Thymus (tissue), 11 donors: ENCODE measurements around the gene CACNA1E. TPM values are rescaled to one million over a fixed set of nuclear protein-coding genes. Genes with fewer than 3 reads are reported as not detected.

Experiments used
- DNase-seq, 9 donors: peaks; one replicate each; pipeline ENCODE4 v3.0.0-alpha.2; 2013; ENCODE audit warnings: low spot score in 9 of 9, low read depth in 6 of 9, missing footprints in 1 of 9
- H3K27ac ChIP-seq, 2 donors: one replicate each; pipeline ENCODE4 v1.5.1; 2013; ENCODE audit warnings: control low read depth in 1 of 2, low read depth in 1 of 2, low read length in 1 of 2, mild to moderate bottlenecking in 1 of 2, moderate library complexity in 1 of 2
- H3K27me3 ChIP-seq, 2 donors: one replicate each; pipeline ENCODE4 v1.5.1; 2013; ENCODE audit warnings: low read length in 1 of 2; ENCODE audit not compliant: control insufficient read depth in 2 of 2, insufficient read depth in 1 of 2
- H3K36me3 ChIP-seq, 2 donors: one replicate each; pipeline ENCODE4 v1.5.1; 2013; ENCODE audit warnings: low read length in 1 of 2, mild to moderate bottlenecking in 1 of 2, moderate library complexity in 1 of 2; ENCODE audit not compliant: control insufficient read depth in 2 of 2, insufficient read depth in 2 of 2
- H3K4me1 ChIP-seq, 2 donors: one replicate each; pipeline ENCODE4 v1.5.1; 2013; ENCODE audit warnings: low read length in 2 of 2; ENCODE audit not compliant: control insufficient read depth in 2 of 2, insufficient read depth in 2 of 2
- H3K4me3 ChIP-seq, 2 donors: one replicate each; pipeline ENCODE4 v1.5.1; 2013; ENCODE audit warnings: low read length in 2 of 2, control low read depth in 1 of 2, mild to moderate bottlenecking in 1 of 2
- H3K9me3 ChIP-seq, 2 donors: one replicate each; pipeline ENCODE4 v1.5.1; 2013; ENCODE audit warnings: low read length in 1 of 2, mild to moderate bottlenecking in 1 of 2; ENCODE audit not compliant: control insufficient read depth in 2 of 2, insufficient read depth in 1 of 2
- WGBS: extraction: QIAGEN DNeasy Blood & Tissue Kit; methylation state at CpG from one replicate; pipeline ENCODE4 v1.1.7; 2013; 5-methylcytosine and 5-hydroxymethylcytosine counted together
- polyA plus RNA-seq: library from polyadenylated mRNA; stranded (reverse); fragments of 200-250 nt; gene quantifications from one replicate; pipeline ENCODE4 v1.2.3, GENCODE V29; 2013
- total RNA-seq: library from RNA; stranded (reverse); fragments of 120-200 nt; gene quantifications from one replicate; pipeline ENCODE4 v1.2.4, GENCODE V29; 2013
- donor health status: healthy.

The CACNA1E gene
- total and polyA plus RNA-seq, 2 donors: 0.05 to 0.09 TPM

- Histone ChIP-seq H3K4me1 (no peaks in the 10 kb centered on the region), H3K27ac (no peak overlapping the region), H3K9me3 (no peaks in the 10 kb centered on the region), H3K4me3 (no peak overlapping the region), H3K27me3 (no peaks in the 10 kb centered on the region), H3K36me3 (no peaks in the 10 kb centered on the region)
- DNase-seq: no peak
- WGBS: 98% methylated on average over 1 of the region's 1 CpG
These were observed 178.3 kb downstream of the CACNA1E start for GRCh38 chr1:181661569-181661968.

- Histone ChIP-seq H3K27ac (no peak overlapping the region), H3K4me1 (no peaks in the 10 kb centered on the region), H3K4me3 (no peak overlapping the region), H3K36me3 (no peaks in the 10 kb centered on the region), H3K27me3 (no peaks in the 10 kb centered on the region), H3K9me3 (no peaks in the 10 kb centered on the region)
- DNase-seq: no peak
These were observed 179.3 kb downstream of the CACNA1E start for GRCh38 chr1:181662606-181663005.

GRCh38 chr1:181664543-181664942 is 181.2 kb downstream of the CACNA1E start:
- no peak for DNase-seq
- Histone ChIP-seq H3K4me1 (no peaks in the 10 kb centered on the region), H3K9me3 (no peaks in the 10 kb centered on the region), H3K27ac (no peak overlapping the region), H3K4me3 (no peak overlapping the region), H3K27me3 (no peaks in the 10 kb centered on the region), H3K36me3 (no peaks in the 10 kb centered on the region)
- WGBS: 85% methylated on average over 2 of the region's 2 CpGs

GRCh38 chr1:181669246-181669645 is 185.9 kb downstream of the CACNA1E start:
- no peak for DNase-seq
- 85% methylated on average over 6 of the region's 6 CpGs for WGBS

GRCh38 chr1:181674617-181675016 is 191.3 kb downstream of the CACNA1E start:
- WGBS: 85% methylated on average over 3 of the region's 3 CpGs
- H3K27me3 ChIP-seq: no peaks in the 10 kb centered on the region
- H3K4me1 ChIP-seq: no peaks in the 10 kb centered on the region
- no peaks in the 10 kb centered on the region for H3K9me3 ChIP-seq
- H3K27ac ChIP-seq: no peak overlapping the region
- DNase-seq: no peak
- no peaks in the 10 kb centered on the region for H3K36me3 ChIP-seq
- H3K4me3 ChIP-seq: no peak overlapping the region

More at GRCh38 chr1:181669246-181669645, 185.9 kb downstream of the CACNA1E start:
- Histone ChIP-seq H3K27ac (no peak overlapping the region), H3K4me1 (no peaks in the 10 kb centered on the region), H3K4me3 (no peak overlapping the region), H3K27me3 (no peaks in the 10 kb centered on the region), H3K36me3 (no peaks in the 10 kb centered on the region), H3K9me3 (no peaks in the 10 kb centered on the region)

- DNase-seq: no peak
- 47% methylated on average over 10 of the region's 10 CpGs for WGBS
- Histone ChIP-seq H3K27me3 (no peaks in the 10 kb centered on the region), H3K9me3 (no peaks in the 10 kb centered on the region), H3K36me3 (no peaks in the 10 kb centered on the region), H3K4me1 (no peaks in the 10 kb centered on the region), H3K27ac (no peak overlapping the region), H3K4me3 (no peak overlapping the region)
These were observed 192.0 kb downstream of the CACNA1E start for GRCh38 chr1:181675091-181675917.

GRCh38 chr1:181675918-181676190 is 192.5 kb downstream of the CACNA1E start:
- H3K4me3 ChIP-seq: no peak overlapping the region
- no peaks in the 10 kb centered on the region for H3K9me3 ChIP-seq
- H3K27me3 ChIP-seq: no peaks in the 10 kb centered on the region
- H3K36me3 ChIP-seq: no peaks in the 10 kb centered on the region
- no peak for DNase-seq
- H3K27ac ChIP-seq: no peak overlapping the region
- H3K4me1 ChIP-seq: no peaks in the 10 kb centered on the region
- 35% methylated on average over 5 of the region's 5 CpGs for WGBS

- no peaks in the 10 kb centered on the region for H3K36me3 ChIP-seq
- no peak overlapping the region for H3K27ac ChIP-seq
- no peaks in the 10 kb centered on the region for H3K4me1 ChIP-seq
- 49% methylated on average over 6 of the region's 6 CpGs for WGBS
- no peak for DNase-seq
- no peaks in the 10 kb centered on the region for H3K27me3 ChIP-seq
- H3K4me3 ChIP-seq: no peak overlapping the region
- no peaks in the 10 kb centered on the region for H3K9me3 ChIP-seq
These were observed 193.0 kb downstream of the CACNA1E start for GRCh38 chr1:181676269-181676668.

GRCh38 chr1:181680332-181680731 is 197.0 kb downstream of the CACNA1E start:
- DNase-seq: no peak
- Histone ChIP-seq H3K27me3 (no peaks in the 10 kb centered on the region), H3K27ac (no peak overlapping the region), H3K4me3 (no peak overlapping the region), H3K4me1 (no peaks in the 10 kb centered on the region), H3K36me3 (no peaks in the 10 kb centered on the region), H3K9me3 (no peaks in the 10 kb centered on the region)
- 93% methylated on average over 11 of the region's 11 CpGs for WGBS
